GM12878 (cell line): ENCODE data around the gene CLEC7A.

Source experiments
- BMI1 ChIP-seq: fragments of 450-650 bp; IDR thresholded peaks from 2 replicates; pipeline ENCODE4 v1.6.1; 2016; ENCODE audit warnings: mild to moderate bottlenecking, moderate library complexity, borderline replicate concordance
- CREB1 ChIP-seq: IDR thresholded peaks from 2 replicates; pipeline ENCODE4 v1.6.1; 2012; ENCODE audit warnings: low read depth, mild to moderate bottlenecking, inconsistent platforms
- CTCF ChIP-seq, 3 experiments: IDR thresholded peaks in 2 of 3; conservative IDR thresholded peaks in 1 of 3; 2 replicates each; pipeline ENCODE4 v1.5.1; 2011; ENCODE audit warnings: low read depth in 3 of 3, low read length in 3 of 3, mild to moderate bottlenecking in 3 of 3, control low read depth in 2 of 3, moderate library complexity in 2 of 3, inconsistent platforms in 1 of 3, mixed read lengths in 1 of 3; ENCODE audit not compliant: control insufficient read depth in 2 of 3, insufficient read depth in 1 of 3; ENCODE audit errors: extremely low read depth in 1 of 3
- POLR2A ChIP-seq: IDR thresholded peaks from 2 replicates; pipeline ENCODE4 v1.6.1; 2011; ENCODE audit warnings: low read depth, mild to moderate bottlenecking, low read length
- POLR2AphosphoS5 ChIP-seq: IDR thresholded peaks from 2 replicates; pipeline ENCODE4 v1.6.1; 2011; ENCODE audit warnings: mild to moderate bottlenecking, low read length, inconsistent platforms
- SREBF1 ChIP-seq: IDR thresholded peaks from 2 replicates; pipeline ENCODE4 v1.6.1; 2012; ENCODE audit warnings: mild to moderate bottlenecking, low read length

- TF ChIP-seq SREBF1, result no peak
- no peak for TF ChIP-seq POLR2A
- TF ChIP-seq CTCF (IDR thresholded peaks at IDR 0.05 in 2 of 3, conservative IDR thresholded peaks at IDR 0.05 in 1 of 3; ENCODE audit: control insufficient read depth in 2 of 3, extremely low read depth in 1 of 3, insufficient read depth in 1 of 3, low read depth in 3 of 3, low read length in 3 of 3), result no peak
- TF ChIP-seq CREB1, result no peak
- TF ChIP-seq BMI1, result no peak
- no peak for TF ChIP-seq POLR2AphosphoS5
Observed at GRCh38 chr12:10084733-10085132, 45.3 kb downstream of the CLEC7A start.
